HCT116 (cell line): ENCODE results near the gene NOS1. TPM values are rescaled to one million over a fixed set of nuclear protein-coding genes. Genes with fewer than 3 reads are reported as not detected.

Experiments
- ATAC-seq: fragments of 200-7000 bp; cut with Tn5 transposase; 2 replicates; pipeline ENCODE4 v1.9.1; 2020; ENCODE audit warnings: mild to moderate bottlenecking, moderate library complexity
- BruUV-seq: library from RNA; stranded (reverse); fragments of 400-500 nt; replicated peaks from 2 replicates; lab custom pipeline; 2021; lab: Mats Ljungman, UMichigan
- CTCF ChIA-PET: fragments of 300-600 bp; sonication (Branson Sonifier 250); formaldehyde crosslinking; loops from one replicate; lab custom pipeline; 2021; ENCODE audit warnings: antibody characterized with exemption; lab: Charles Lee
- POLR2A ChIA-PET: fragments of 300-600, 350-600 bp; sonication (Branson Sonifier 250); formaldehyde crosslinking; loops from one replicate; lab custom pipeline; 2021; ENCODE audit warnings: antibody characterized with exemption; lab: Charles Lee
- RAD21 ChIA-PET, 2 experiments: fragments of 300-600 bp; sonication (Branson Sonifier 250); formaldehyde crosslinking; loops; one replicate each; lab custom pipeline; 2023; ENCODE audit warnings: low total read pairs in 2 of 2; ENCODE audit not compliant: uncharacterized antibody in 2 of 2, unreplicated experiment in 2 of 2, low non-redundant PET in 1 of 2; lab: Charles Lee
- DNase-seq: peaks from one replicate; pipeline ENCODE4 v3.0.0-alpha.2; 2010; ENCODE audit warnings: low read depth, low spot score
- H2AFZ ChIP-seq: fragments of 200-600 bp; shearing (Covaris generic), sonication (generic); 2 replicates; pipeline ENCODE4 v1.6.1; 2017; ENCODE audit warnings: low read depth, mixed run types, mixed read lengths, antibody characterized with exemption, low read length; ENCODE audit not compliant: poor library complexity, severe bottlenecking
- H3K27ac ChIP-seq: 2 replicates; pipeline ENCODE4 v1.5.1; 2012; ENCODE audit warnings: low read depth, low read length
- H3K27me3 ChIP-seq: fragments of 200-600 bp; sonication (generic); 2 replicates; pipeline ENCODE4 v1.6.1; 2016; ENCODE audit warnings: mixed run types, low read length, mixed read lengths; ENCODE audit not compliant: insufficient read depth
- H3K36me3 ChIP-seq, 2 experiments: fragments of 200-500 bp in 1 of 2; fragments of 200-600 bp in 1 of 2; sonication (Bioruptor generic) in 1 of 2; sonication (generic) in 1 of 2; 2 replicates each; pipeline versions ENCODE4 v1.5.1 to v1.6.1; 2014 to 2016; ENCODE audit warnings: low read length in 2 of 2, inconsistent platforms in 1 of 2, mixed read lengths in 1 of 2, mixed run types in 1 of 2; ENCODE audit not compliant: insufficient read depth in 2 of 2, control insufficient read depth in 1 of 2
- H3K4me1 ChIP-seq, 2 experiments: fragments of 200-600 bp in 1 of 2; sonication (generic) in 1 of 2; 2 replicates each; pipeline versions ENCODE4 v1.5.1 to v1.6.1; 2012 to 2017; ENCODE audit warnings: low read length in 2 of 2, inconsistent platforms in 1 of 2, mild to moderate bottlenecking in 1 of 2, mixed read lengths in 1 of 2, mixed run types in 1 of 2, moderate library complexity in 1 of 2; ENCODE audit not compliant: insufficient read depth in 2 of 2, control insufficient read depth in 1 of 2
- H3K4me2 ChIP-seq: fragments of 200-600 bp; sonication (generic); 2 replicates; pipeline ENCODE4 v1.6.1; 2017; ENCODE audit warnings: mixed run types, low read length, mixed read lengths
- H3K4me3 ChIP-seq, 2 experiments: fragments of 200-600 bp in 1 of 2; sonication (generic) in 1 of 2; replicated peaks in 1 of 2; 2 replicates each; pipeline ENCODE4 v1.5.1; 2011 to 2016; ENCODE audit warnings: low read length in 2 of 2, control low read depth in 1 of 2, low read depth in 1 of 2, mild to moderate bottlenecking in 1 of 2, mixed read lengths in 1 of 2, mixed run types in 1 of 2
- H3K79me2 ChIP-seq: fragments of 200-600 bp; sonication (generic); 2 replicates; pipeline ENCODE4 v1.6.1; 2017; ENCODE audit warnings: mild to moderate bottlenecking, mixed run types, low read length, moderate library complexity, mixed read lengths; ENCODE audit not compliant: insufficient read depth
- H3K9ac ChIP-seq: fragments of 200-600 bp; sonication (generic); 2 replicates; pipeline ENCODE4 v1.6.1; 2016; ENCODE audit warnings: low read length, mixed read lengths
- H3K9me2 ChIP-seq: fragments of 200-600 bp; sonication (generic), shearing (Covaris generic); 2 replicates; pipeline ENCODE4 v1.6.1; 2017; ENCODE audit warnings: mixed run types, mild to moderate bottlenecking, moderate library complexity; ENCODE audit not compliant: insufficient read depth
- H3K9me3 ChIP-seq, 2 experiments: fragments of 200-500 bp in 1 of 2; fragments of 200-600 bp in 1 of 2; sonication (Bioruptor generic) in 1 of 2; sonication (generic) in 1 of 2; 2 replicates each; pipeline ENCODE4 v1.6.1; 2014 to 2017; ENCODE audit warnings: low read length in 2 of 2, mixed read lengths in 2 of 2, inconsistent platforms in 1 of 2, low read depth in 1 of 2, mild to moderate bottlenecking in 1 of 2, mixed run types in 1 of 2, moderate library complexity in 1 of 2; ENCODE audit not compliant: control insufficient read depth in 1 of 2, insufficient read depth in 1 of 2
- H4K20me1 ChIP-seq: fragments of 200-600 bp; sonication (generic), shearing (Covaris generic); 2 replicates; pipeline ENCODE4 v1.6.1; 2017; ENCODE audit warnings: mixed run types, mild to moderate bottlenecking, moderate library complexity; ENCODE audit not compliant: insufficient read depth
- CBX3 ChIP-seq: IDR thresholded peaks from 2 replicates; pipeline ENCODE4 v1.6.1; 2012; ENCODE audit warnings: low read depth
- CEBPB ChIP-seq: IDR thresholded peaks from 2 replicates; pipeline ENCODE4 v1.6.1; 2012; ENCODE audit warnings: low read depth
- EGR1 ChIP-seq: IDR thresholded peaks from 2 replicates; pipeline ENCODE4 v1.6.1; 2012; ENCODE audit warnings: low read depth
- ELF1 ChIP-seq: IDR thresholded peaks from 2 replicates; pipeline ENCODE4 v1.6.1; 2012; ENCODE audit warnings: low read depth, borderline replicate concordance
- EZH2 ChIP-seq: fragments of 200-600 bp; sonication (generic); IDR thresholded peaks from 2 replicates; pipeline ENCODE4 v1.6.1; 2017; ENCODE audit warnings: antibody characterized with exemption, mixed run types
- EZH2phosphoT487 ChIP-seq: fragments of 200-600 bp; IDR thresholded peaks from 2 replicates; pipeline ENCODE4 v1.6.1; 2018; ENCODE audit warnings: antibody characterized with exemption, borderline replicate concordance
- FOSL1 ChIP-seq: IDR thresholded peaks from 2 replicates; pipeline ENCODE4 v1.6.1; 2012; ENCODE audit warnings: low read depth
- JUND ChIP-seq: IDR thresholded peaks from 2 replicates; pipeline ENCODE4 v1.6.1; 2012
- POLR2A ChIP-seq: IDR thresholded peaks from 2 replicates; pipeline ENCODE4 v1.7.0; 2011; ENCODE audit warnings: borderline replicate concordance; ENCODE audit not compliant: insufficient read depth, insufficient read length; ENCODE audit errors: extremely low read depth
- POLR2AphosphoS5 ChIP-seq: IDR thresholded peaks from 2 replicates; pipeline ENCODE4 v1.6.1; 2011; ENCODE audit warnings: mild to moderate bottlenecking, low read depth, low read length, moderate library complexity
- RAD21 ChIP-seq: IDR thresholded peaks from 2 replicates; pipeline ENCODE4 v1.6.1; 2012; ENCODE audit warnings: low read depth, mild to moderate bottlenecking
- SRF ChIP-seq: IDR thresholded peaks from 2 replicates; pipeline ENCODE4 v1.6.1; 2012; ENCODE audit warnings: low read depth
- TCF7L2 ChIP-seq: IDR thresholded peaks from 2 replicates; pipeline ENCODE4 v1.7.0; 2011; ENCODE audit warnings: borderline replicate concordance, inconsistent platforms; ENCODE audit not compliant: insufficient read depth, insufficient read length; ENCODE audit errors: extremely low read depth
- YY1 ChIP-seq: IDR thresholded peaks from 2 replicates; pipeline ENCODE4 v1.6.1; 2011; ENCODE audit warnings: low read length, low read depth, moderate library complexity, mild to moderate bottlenecking; ENCODE audit not compliant: insufficient replicate concordance; ENCODE audit errors: extremely low read depth
- ZNF274 ChIP-seq: fragments of 200-500 bp; sonication (Bioruptor generic); IDR thresholded peaks from 2 replicates; pipeline ENCODE4 v1.6.1; 2014; ENCODE audit warnings: mild to moderate bottlenecking, low read depth, low read length, inconsistent platforms
- intact Hi-C: fragments of 100-400 bp; cut with micrococcal nuclease; formaldehyde crosslinking; loops from 2 replicates; pipeline ENCODE4 v1.10.0; 2022
- total RNA-seq: library from RNA; stranded (reverse); gene quantifications from one replicate; pipeline ENCODE4 v1.2.1, GENCODE V29; 2021; ENCODE audit not compliant: unreplicated experiment
- TF ChIP-seq, protein P1 (sequence below), 3 experiments: fragments of 200-600 bp in 1 of 3; sonication (generic) in 1 of 3; IDR thresholded peaks in 2 of 3; conservative IDR thresholded peaks in 1 of 3; 2 replicates each; pipeline ENCODE4 v1.5.1; 2012 to 2017; ENCODE audit warnings: low read depth in 2 of 3, low read length in 2 of 3, antibody characterized with exemption in 1 of 3, borderline replicate concordance in 1 of 3, control low read depth in 1 of 3, mild to moderate bottlenecking in 1 of 3, mixed read lengths in 1 of 3, mixed run types in 1 of 3, moderate library complexity in 1 of 3; ENCODE audit not compliant: insufficient read depth in 1 of 3
- TF ChIP-seq, protein P2 (sequence below): IDR thresholded peaks from 2 replicates; pipeline ENCODE4 v1.6.1; 2011; ENCODE audit warnings: mild to moderate bottlenecking, low read length, moderate library complexity; ENCODE audit not compliant: insufficient replicate concordance; ENCODE audit errors: extremely low read depth
- TF ChIP-seq, protein P3 (sequence below): IDR thresholded peaks from 2 replicates; pipeline ENCODE4 v1.6.1; 2012

NOS1 gene
- total RNA-seq, 1 experiment from 2014 or later = 0.22 TPM

DNA sequence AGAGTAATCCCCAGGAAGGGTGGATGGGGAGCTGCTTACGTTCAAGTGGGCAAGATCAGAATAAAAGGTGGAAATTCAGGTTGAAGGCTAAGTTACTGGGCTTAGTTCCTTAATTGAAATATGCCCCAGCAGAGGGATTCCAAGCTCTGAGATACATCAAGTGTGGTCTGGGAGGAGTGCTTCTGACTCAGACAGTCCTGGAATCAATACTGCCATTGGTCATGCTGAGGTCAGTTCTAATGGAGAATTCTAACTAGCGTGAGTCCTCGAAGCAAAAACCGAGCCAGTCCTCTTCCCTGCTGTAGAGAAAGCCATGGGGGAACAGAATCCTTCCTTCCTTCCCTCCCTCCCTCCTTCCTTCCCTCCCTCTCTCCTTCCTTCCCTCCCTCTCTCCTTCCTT is 39.9 kb downstream of the NOS1 start:
- H3K4me3 ChIP-seq = no peak overlapping the region
- DNase-seq (no peak), ATAC-seq (peak; percentile 27; the same call in 1 of the 2 replicates)
- TF ChIP-seq, protein P1, sequence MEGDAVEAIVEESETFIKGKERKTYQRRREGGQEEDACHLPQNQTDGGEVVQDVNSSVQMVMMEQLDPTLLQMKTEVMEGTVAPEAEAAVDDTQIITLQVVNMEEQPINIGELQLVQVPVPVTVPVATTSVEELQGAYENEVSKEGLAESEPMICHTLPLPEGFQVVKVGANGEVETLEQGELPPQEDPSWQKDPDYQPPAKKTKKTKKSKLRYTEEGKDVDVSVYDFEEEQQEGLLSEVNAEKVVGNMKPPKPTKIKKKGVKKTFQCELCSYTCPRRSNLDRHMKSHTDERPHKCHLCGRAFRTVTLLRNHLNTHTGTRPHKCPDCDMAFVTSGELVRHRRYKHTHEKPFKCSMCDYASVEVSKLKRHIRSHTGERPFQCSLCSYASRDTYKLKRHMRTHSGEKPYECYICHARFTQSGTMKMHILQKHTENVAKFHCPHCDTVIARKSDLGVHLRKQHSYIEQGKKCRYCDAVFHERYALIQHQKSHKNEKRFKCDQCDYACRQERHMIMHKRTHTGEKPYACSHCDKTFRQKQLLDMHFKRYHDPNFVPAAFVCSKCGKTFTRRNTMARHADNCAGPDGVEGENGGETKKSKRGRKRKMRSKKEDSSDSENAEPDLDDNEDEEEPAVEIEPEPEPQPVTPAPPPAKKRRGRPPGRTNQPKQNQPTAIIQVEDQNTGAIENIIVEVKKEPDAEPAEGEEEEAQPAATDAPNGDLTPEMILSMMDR (IDR thresholded peaks at IDR 0.05 in 2 of 3, conservative IDR thresholded peaks at IDR 0.05 in 1 of 3; ENCODE audit: borderline replicate concordance in 1 of 3, insufficient read depth in 1 of 3, low read depth in 2 of 3, low read length in 2 of 3) = no peak
- TF ChIP-seq TCF7L2 (no peak), RAD21 (no peak), SRF (no peak), ZNF274 (no peak), FOSL1 (no peak), JUND (no peak), CBX3 (no peak), CEBPB (no peak), POLR2A (no peak), ELF1 (no peak), YY1 (no peak), POLR2AphosphoS5 (no peak), EGR1 (no peak), EZH2 (no peak), EZH2phosphoT487 (no peak)
- TF ChIP-seq, protein P2, sequence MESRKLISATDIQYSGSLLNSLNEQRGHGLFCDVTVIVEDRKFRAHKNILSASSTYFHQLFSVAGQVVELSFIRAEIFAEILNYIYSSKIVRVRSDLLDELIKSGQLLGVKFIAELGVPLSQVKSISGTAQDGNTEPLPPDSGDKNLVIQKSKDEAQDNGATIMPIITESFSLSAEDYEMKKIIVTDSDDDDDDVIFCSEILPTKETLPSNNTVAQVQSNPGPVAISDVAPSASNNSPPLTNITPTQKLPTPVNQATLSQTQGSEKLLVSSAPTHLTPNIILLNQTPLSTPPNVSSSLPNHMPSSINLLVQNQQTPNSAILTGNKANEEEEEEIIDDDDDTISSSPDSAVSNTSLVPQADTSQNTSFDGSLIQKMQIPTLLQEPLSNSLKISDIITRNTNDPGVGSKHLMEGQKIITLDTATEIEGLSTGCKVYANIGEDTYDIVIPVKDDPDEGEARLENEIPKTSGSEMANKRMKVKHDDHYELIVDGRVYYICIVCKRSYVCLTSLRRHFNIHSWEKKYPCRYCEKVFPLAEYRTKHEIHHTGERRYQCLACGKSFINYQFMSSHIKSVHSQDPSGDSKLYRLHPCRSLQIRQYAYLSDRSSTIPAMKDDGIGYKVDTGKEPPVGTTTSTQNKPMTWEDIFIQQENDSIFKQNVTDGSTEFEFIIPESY = no peak
- TF ChIP-seq, protein P3, sequence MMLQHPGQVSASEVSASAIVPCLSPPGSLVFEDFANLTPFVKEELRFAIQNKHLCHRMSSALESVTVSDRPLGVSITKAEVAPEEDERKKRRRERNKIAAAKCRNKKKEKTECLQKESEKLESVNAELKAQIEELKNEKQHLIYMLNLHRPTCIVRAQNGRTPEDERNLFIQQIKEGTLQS = no peak
- H3K27me3 ChIP-seq = peaks cover 27% of the 10 kb centered on the region; the same call in 1 of the 2 replicates
- no peaks in the 10 kb centered on the region for H3K79me2 ChIP-seq
- H2AFZ ChIP-seq = no peak overlapping the region
- no peaks in the 10 kb centered on the region for H3K9me2 ChIP-seq
- POLR2A ChIA-PET = no interaction called here
- no peak overlapping the region for H3K27ac ChIP-seq
- RAD21 ChIA-PET = no interaction called here
- no peak overlapping the region for H3K9ac ChIP-seq
- H3K4me2 ChIP-seq = no peak overlapping the region
- no TSS peak for BruUV-seq
- H3K4me1 ChIP-seq = no peaks in the 10 kb centered on the region
- no peaks in the 10 kb centered on the region for H4K20me1 ChIP-seq
- intact Hi-C loops = no loop called here
- H3K9me3 ChIP-seq = no peaks in the 10 kb centered on the region
- H3K36me3 ChIP-seq = no peaks in the 10 kb centered on the region
- CTCF ChIA-PET = no interaction called here
